GM21528 (cell line): Measurements from ENCODE around the gene TMEM245.
"Not testable (repeated sequence)": the region's sequence is repeated elsewhere in the genome, so short reads cannot be mapped to it uniquely, and the experiment has no call there.

ENCODE experiments used
- ATAC-seq: cut with Tn5 transposase; IDR thresholded peaks from one replicate; pipeline ENCODE4 v1.9.1; 2021; ENCODE audit warnings: mild to moderate bottlenecking, moderate library complexity; ENCODE audit not compliant: unreplicated experiment, low FRiP score

The TMEM245 gene

DNA sequence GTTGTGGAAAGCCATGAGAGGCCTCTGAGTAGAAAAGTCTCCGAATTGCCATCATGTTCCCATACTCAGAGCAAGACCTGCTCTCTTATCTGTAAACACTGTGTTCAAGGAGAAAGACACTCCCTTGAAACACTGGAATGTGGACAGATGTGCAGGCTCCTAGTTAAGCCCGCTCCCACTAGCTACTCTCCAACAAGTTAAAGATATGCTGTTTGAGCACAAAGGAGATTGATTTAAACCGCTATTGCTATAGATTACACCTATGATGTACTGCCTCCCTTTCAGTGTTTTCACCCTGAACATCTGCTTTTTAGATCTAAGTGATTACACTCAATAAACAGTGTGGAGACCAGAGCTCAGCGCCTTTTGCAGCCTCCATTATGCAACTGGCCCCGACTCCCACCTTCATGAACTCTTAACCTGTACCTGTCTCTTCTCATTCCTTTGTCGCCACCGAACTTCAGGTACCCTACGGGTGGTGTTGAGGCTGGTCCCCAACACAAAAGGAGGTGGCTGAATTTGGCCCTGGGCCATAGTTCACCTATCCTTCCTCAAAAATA is 47.5 kb downstream of the TMEM245 start:
- ATAC-seq = no peak

DNA sequence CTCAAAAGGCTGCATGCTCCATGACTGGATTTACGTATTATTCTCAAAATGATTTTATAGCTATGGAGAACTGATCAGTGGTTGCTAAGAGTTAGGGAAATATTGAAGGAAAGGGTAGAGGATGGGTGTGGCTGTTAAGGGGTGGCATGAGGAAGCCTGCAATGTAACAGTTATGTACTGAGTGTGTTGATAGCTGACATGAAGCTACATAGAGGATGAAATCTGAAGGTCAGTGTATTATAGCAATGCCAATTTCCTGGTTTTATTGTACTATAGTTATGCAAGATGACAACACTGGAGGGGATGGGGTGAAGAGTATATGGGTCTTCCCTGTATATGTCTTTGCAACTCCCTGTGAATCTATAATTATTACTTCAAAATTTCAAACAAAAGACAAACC is 51.0 kb downstream of the TMEM245 start:
- no peak for ATAC-seq

DNA sequence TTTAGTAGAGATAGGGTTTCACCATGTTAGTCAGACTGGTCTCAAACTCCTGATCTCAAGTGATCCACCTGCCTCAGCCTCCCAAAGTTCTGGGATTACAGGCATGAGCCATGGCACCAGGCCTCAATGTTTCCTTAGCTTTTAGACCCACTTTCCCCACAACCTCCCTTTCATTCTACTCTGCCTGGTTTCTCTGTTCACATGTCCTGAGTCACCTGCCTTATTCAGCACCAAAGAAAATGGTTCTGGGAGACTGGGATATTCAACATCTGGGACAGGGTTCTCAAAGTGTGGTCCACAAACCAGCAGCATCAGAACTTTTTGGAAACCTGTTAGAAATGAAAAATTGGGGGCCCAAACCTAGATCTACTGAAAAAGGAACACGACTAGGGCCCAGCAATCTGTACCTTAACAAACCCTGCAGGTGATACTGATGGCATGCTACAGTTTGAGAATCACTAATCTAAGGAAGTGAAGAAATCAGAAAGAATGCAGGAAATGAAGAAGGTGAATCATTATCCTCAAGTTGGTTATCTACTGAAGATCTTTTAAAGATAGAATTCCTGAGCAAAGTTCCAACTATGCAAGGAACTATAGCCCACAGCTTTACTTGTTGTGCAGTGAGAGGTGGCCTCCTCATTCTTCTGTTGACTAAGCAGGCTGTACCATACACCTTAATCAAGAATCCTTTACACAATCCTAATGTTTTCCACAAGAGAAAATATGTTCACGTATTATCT is 54.6 kb downstream of the TMEM245 start:
- ATAC-seq = no peak

DNA sequence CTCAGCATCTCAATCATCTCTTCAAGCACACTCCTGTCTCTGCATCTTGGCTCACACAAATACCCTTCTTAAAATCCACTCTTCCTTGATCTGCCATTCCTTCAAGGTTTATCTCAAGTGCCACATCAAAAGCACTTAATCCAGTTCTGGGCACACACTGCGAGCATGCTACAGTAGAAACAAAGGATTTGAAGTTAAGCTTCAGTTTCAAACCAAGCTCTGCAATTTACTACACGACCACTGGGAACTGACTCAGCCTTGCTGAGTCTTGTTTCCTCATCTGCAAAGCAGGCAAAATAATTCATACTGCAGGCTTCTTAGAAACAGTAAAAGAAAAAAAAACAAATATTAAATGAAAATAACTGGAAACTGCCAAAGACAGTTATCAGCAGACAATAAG is 56.0 kb downstream of the TMEM245 start:
- ATAC-seq = no peak

DNA sequence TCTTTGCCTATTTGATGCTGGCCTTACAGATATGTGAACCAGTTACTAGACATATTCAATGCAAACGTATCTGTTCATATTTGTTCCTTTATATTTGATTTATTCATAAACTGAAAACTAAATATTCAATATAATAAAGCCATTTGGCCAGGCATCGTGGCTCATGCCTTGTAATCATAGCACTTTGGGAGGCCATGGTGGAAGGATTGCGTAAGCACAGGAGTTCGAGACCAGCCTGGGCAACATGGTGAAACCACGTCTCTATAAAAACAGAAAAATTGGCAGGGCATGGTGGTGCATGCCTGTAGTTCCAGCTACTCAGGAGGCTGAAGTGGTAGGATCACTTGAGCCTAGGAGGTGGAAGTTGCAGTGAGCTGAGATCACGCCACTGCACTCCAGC is 57.2 kb downstream of the TMEM245 start:
- no peak for ATAC-seq

DNA sequence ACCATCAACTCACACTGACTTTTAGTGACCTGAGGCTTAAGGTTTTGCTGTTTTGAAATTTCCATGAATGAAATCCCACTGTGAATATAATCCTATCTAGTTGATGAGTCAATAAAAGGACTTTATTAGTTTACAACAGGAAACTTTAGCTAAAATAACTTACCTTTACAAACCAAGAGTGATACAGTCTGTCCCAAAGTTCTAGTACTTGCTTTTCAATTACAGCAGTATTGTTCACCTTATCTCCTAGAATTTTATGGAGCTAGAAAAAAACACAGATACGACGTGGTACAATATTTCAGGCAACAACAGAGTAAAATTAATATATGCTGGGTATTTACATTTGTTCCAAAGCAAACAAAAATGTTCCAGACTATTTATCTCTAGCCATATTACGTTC is 59.6 kb downstream of the TMEM245 start:
- no peak for ATAC-seq

DNA sequence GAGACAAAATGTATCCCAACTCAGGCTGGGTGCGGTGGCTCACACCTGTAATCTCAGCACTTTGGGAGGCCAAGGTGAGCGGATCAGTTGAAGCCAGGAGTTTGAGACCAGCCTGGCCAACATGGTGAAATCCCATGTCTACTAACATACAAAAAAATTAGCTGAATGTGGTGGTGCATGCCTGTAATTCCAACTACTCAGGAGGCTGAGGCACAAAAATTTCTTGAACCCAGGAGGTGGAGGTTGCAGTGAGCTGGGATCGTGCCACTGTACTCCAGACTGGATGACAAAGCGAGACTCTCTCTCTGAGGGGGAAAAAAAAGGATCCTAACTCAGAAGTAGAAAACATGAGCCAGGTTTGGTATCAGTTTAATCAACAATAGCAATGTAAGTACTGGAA is 66.6 kb downstream of the TMEM245 start:
- not testable (repeated sequence) for ATAC-seq

DNA sequence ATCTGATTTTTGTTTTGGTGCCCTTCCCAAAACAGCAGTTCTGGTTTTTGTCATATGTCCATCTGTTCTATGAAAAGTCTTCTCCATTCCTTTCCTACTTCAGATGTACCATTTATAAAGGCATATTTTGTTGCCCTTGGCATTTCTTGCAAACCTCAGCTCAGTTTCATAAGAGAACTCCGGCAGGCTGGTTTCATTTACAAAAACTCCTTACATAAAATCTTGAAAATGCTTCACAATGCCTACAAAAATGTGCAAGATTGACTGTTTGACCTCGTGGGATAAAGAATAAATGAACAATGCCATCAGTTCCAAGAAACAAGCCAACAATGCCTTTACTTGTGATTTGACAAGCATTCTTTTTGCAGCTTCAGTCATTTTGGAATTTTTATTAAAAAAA is 67.3 kb downstream of the TMEM245 start:
- ATAC-seq = no peak

DNA sequence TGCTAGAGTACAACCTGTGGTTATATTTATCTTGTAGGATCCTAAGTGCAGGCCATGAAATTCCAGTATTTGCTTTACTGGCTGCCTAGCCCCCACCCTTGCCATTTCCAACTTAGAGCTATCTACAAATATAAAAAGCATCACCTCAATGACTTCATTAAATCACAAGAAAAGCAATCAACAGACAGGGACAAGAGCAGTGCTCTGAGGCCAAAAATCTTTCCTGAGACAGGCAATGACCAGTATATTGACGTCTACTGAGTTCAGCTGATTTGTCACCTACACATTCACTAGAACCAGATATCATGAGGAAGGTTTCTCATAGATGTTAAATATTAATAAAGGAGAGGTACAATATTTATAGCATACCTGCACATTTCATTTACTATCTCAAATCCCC is 68.0 kb downstream of the TMEM245 start:
- no peak for ATAC-seq

DNA sequence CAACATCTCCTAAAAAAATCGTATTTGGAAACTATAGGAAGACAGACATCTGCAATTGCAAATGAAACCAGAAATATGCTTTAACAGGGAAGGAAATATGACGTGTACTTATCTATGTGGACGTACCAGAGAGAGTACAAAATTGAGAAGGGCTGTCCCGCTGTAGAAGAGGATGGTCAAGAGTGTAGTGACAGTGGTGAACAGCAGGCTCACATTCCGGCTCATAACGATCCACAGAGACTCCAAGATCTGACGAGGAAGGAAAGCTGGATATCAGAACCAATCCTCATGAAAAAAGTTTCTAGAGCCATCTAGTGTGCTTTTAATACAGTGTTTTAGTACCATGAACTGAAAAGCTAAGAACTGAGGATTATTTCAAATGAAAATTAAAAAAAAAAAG is 69.3 kb downstream of the TMEM245 start:
- no peak for ATAC-seq

DNA sequence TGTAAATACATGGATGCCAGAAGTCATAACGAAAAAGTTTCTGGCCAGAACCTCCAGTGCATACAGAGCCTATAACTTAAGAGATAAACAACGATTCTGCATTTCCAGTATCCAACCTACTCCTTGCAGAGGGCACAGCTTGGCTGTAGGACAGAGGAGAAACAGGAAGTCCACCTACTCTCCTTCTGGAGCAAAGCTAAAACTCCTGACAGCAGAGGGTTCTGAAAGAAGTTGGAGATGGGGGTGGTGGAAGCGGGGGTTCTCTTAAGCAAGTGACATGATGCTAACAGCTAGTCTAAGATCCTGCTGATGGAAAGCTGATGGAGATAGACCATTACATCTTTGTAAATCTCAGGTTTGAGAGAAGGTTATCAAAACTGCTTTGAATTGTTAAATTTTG is 70.9 kb downstream of the TMEM245 start:
- no peak for ATAC-seq

DNA sequence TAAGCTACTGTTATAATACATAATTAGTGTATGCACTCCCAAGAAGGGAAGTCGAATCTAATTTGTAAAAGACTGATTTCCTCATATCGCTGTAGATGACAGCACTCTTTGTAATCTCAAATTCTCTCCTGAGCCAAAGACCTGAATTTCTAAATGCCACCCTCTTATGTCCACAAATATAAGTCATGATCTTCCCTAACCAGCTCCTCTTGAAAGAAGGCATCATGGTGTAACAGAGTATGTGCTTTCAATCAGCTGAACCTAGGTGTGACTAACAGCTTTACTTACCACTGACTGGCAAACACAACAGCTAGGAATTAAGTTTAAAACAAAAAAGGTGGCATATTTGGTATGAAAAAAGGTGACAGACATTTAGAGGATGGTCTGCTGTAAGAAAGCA is 72.5 kb downstream of the TMEM245 start:
- ATAC-seq = no peak

DNA sequence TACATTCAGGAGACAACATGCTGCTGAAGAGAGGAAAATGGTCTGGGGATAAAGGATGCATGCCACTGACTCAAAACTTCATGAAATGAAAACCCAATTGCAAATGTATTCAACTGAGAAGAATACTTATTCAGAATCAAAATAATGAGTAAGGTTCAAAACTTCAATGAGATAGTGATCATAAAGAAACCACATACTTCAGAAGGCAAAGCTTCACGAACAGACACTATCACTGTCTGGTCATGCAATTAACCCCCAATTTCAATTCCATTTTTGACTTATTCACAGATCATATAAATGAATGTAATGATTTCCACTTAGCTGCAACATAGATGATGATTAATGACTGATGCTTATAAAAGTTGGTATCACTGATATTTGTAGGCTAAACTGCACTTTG is 73.4 kb downstream of the TMEM245 start:
- ATAC-seq = no peak

DNA sequence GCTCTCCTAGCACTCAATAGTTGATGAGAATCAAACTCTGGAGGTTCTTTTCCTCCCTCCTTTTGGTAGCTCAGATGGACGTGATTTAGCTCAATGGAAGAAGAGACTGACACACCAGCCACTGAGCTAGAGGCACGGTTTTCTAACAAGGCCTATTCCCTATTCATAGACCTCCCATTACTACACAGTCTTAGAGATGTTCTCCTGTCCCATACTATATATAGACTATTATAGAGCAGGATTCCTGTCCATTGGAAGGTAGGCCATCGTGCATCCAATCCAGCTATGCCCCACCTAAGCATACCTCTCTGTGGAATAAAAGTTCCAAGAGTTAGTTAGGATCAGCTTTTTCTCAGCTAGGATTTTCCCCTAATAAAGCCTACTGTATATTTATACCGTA is 76.2 kb downstream of the TMEM245 start:
- ATAC-seq = no peak

DNA sequence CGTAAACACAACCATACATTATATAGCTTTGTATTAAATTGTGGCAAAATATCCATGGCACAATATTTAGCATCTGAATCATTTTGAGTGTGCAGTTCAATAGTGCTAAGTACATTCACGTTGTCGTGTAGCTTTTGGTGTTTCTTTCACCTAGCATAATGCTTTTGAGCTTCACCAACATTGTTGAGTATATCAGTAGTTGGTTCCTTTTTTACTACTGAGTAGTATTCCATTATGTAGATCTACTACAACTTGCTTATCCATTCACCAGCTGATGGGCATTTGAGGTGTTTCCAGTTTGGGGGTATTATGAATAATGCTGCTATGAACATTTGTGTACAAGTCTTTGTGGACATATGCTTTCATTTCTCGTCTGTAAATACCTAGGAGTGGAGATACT is 79.2 kb downstream of the TMEM245 start:
- no peak for ATAC-seq

DNA sequence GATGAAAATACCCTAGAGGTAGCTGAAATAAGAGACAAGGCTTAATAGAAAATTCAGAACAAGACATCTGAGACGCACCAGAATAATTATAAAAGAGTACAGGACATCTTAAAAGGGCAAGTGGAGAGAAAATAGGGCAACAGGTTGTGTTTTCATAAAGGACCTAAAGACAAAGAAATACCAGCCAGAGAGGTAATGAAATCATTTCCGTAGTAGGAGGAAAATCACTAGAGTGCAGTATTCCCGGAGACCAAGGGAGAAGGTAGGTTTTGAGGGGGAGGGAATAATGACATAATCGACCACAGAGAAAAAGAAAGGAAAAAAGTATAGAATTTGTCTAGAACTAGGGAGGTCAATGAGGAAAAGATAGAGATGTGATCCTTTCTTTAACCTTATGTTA is 80.2 kb downstream of the TMEM245 start:
- ATAC-seq = no peak

DNA sequence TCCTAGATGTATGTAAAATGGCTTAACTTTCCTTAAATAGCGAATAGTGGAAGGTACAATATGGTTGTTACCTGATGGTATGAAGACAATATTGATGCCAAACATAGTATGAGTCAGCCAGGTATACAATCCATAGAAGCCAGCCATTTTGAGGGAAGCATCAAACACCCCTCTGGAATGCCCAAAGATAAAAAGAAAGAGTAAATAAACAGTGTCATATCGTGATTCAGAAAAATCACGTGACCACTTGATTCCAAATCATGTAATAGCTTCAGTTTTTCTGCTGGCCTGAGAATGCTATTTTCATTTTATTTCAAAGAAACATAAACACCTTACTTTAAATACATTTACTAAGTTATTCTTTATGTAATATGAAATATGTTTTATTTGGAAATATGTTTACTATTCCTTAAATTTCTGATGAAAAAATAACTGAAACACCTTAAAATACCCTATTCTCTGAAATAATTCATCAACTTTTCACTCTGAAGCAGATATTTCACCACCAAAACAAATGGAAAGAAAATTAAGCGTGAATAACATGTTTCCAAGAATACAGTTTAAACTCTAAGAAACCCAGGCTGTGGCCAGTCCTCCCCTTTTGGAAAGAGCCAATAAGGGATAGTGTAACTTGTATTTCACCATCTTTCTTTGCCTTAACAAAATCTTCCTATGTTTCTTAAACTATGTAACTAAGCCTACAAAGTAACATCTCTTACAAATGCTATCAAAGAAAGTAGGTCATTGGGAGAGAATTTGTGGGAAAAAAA is 81.6 kb downstream of the TMEM245 start:
- no peak for ATAC-seq

DNA sequence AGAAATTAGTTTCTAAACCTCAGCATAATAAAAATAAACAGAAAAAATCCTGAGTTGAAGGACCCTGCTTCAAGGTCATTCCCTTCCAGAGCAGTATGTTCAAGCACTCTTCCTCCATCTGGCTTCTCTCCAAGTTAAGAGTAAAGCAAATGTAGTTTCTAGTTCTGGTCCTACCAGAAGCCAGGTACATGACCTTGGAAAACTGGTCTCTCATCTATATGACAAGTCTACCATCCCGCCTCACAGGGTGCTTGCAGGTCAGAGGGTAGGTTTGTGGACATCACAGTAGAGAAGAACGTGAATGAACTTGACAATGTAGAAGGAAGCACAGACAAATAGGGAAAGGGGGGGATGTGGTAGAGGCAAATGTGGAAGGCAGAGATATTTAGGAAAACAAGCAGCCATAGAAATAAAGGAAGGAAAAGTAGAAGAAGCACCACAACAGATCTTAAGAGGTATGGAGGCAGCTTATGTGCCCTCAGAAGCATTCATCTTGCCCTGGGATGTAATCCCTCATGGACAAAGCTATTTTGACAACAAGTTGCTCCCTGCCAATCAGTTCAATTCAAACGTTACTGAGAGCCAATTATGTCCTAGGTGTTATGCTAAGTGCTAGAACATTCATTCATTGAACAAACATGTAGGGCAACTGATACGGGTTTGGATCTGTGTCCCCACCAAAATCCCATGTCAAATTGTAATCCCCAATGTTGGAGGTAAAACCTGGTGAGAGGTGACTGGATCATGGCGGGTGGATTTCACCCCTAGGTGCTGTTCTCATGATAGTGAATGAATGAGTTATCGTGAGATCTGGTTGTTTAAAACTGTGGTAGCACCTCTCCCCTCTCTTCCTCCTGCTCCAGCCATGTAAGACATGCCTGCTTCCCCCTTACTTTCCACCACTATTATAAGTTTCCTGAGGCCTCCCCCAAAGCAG is 82.7 kb downstream of the TMEM245 start:
- ATAC-seq = no peak

DNA sequence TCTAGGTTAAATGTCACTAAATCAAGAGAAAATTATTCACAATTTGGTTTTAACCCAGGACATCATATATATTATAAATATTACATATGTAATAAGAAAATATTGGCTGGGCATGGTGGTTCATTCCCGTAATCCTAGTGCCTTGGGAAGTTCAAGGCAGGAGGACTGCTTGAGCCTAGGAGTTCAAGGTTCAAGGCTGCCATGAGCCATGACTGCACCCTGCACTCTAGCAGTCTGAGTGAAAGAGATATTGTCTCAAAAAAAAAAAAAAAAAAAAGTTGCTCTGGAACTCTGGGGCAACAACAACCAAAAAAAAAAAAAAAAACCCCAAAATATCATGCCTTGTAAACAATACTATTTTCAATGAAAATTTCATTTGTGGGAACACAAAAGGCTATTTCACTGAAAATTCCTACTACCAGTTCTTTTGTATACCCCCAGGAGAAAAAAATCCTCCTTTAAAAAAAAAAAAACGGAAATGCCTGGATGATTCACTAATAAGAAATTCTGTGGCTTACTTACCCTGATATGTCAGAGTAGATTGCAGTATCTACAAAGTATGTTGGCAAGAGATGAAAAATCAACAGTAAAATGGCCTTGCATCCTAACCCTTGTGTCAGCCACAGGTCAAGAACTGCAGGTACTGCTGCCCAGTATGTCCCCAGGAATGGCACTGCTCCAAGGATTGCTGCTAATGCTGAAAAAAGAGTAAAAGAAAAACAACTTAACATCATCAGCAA is 83.9 kb downstream of the TMEM245 start:
- no peak for ATAC-seq
